HuH-7 (cell line): ENCODE results near the gene OCLN.
"Not testable (repeated sequence)": the region's sequence is repeated elsewhere in the genome, so short reads cannot be mapped to it uniquely, and the experiment has no call there.

Experiments
- DNase-seq: peaks from one replicate; pipeline ENCODE4 v3.0.0; 2011; ENCODE audit warnings: low spot score

The OCLN gene, protein sequence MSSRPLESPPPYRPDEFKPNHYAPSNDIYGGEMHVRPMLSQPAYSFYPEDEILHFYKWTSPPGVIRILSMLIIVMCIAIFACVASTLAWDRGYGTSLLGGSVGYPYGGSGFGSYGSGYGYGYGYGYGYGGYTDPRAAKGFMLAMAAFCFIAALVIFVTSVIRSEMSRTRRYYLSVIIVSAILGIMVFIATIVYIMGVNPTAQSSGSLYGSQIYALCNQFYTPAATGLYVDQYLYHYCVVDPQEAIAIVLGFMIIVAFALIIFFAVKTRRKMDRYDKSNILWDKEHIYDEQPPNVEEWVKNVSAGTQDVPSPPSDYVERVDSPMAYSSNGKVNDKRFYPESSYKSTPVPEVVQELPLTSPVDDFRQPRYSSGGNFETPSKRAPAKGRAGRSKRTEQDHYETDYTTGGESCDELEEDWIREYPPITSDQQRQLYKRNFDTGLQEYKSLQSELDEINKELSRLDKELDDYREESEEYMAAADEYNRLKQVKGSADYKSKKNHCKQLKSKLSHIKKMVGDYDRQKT

DNA sequence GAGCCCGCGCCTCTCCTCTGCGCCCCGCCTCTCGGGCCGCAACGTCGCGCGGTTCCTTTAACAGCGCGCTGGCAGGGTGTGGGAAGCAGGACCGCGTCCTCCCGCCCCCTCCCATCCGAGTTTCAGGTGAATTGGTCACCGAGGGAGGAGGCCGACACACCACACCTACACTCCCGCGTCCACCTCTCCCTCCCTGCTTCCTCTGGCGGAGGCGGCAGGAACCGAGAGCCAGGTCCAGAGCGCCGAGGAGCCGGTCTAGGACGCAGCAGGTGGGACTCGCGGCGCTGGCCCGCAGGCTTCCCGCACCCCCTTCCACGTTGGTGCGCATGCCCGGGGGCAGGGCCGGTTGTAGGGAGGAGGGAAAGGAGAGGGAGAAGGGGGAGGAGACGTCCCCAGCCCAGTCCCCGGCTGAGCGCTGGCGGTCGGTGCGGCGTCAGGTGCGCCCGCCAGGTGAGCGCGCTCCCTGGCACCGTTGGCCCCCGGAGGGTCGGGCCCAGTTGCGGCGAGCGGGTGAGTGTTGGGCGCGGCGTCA, at the start of gene OCLN:
Gene OCLN, plus strand, starts transcription at position 400 of the 532 bp plus-strand sequence. CDS start 11,455 bp downstream, outside the sequence.
- DNase-seq, result peak; percentile 93

DNA sequence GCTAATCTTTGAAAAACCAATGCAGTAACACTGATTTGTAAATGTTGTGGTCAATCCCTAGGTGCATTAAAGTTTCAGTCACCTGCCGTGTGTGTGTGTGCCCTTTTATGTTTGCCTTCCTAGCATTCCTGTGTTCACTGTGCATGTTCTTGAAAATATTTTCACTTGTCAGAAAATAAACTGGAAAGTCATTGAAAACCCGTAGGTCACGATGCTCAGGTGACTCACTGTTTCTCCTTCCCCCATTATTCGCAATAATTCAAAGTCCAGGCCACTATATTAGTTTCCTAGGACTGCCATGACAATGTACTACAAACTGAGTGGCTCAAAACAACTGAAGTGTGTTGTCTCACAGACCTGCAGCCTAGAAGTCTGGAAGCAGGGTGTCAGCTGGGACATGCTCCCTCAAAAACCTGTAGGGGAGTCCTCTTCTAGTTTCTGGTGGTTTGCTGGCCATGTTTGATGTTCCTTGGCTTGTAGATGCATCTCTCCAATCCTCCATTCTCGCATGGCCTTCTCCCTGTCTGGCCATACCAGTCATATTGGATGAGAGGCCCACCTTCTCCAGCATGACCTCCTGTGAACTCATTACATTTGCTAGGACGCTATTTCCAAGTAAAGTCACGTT, 48.3 kb upstream of the OCLN start:
- DNase-seq, result peak; percentile 16

DNA sequence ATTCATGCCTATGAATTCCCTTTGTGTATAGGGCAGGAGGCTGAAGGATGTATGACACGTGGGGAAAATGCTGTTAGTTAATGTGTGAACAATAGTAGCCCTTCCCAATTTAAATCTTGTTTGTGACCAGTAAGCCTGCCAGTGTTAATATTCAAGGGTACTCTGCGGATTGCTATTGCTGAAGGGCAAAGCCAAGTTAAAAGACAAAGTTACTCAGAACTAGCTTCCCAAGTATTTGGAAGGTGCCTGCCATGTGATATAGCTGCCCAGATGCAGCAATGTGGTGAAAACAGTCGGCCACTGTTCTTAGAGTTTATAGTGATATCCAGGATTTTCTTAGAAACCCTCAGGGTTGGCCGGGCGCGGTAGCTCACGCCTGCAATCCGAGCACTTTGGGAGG, 43.1 kb upstream of the OCLN start:
- DNase-seq, result no peak

DNA sequence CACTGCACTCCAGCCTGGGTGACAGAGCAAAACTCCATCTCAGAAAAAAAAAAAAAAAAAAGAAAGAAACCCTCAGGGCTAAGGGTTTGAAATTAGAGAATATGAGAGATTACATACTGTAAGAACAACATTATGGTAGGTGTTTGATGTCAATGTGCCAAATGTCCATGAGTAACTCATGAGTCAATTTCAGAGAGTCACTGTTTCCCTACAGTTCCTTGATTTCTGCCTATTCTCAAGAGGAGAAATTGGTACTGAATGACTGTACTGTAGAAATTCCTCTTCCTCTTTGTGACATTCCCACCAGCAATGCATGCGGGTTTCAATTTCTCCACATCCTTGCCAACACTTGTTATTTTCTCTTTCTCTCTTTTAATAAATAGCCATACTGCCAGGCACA, 42.5 kb upstream of the OCLN start:
- DNase-seq, result no peak

DNA sequence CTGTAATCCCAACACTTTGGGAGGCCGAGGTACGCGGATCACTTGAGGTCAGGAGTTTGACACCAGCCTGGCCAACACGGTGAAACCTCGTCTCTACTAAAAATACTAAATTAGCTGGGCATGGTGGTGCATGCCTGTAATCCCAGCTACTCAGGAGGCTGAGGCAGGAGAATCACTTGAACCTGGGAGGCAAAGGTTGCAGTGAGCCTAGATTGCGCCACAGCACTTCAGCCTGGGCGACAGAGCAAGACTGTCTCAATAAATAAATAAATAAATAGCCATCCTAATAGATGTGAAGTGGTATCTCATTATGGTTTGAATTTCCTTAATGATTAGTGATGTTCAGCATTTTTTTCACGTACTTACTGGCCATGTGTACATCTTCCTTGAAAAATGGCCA, 42.1 kb upstream of the OCLN start:
- not testable (repeated sequence) for DNase-seq

DNA sequence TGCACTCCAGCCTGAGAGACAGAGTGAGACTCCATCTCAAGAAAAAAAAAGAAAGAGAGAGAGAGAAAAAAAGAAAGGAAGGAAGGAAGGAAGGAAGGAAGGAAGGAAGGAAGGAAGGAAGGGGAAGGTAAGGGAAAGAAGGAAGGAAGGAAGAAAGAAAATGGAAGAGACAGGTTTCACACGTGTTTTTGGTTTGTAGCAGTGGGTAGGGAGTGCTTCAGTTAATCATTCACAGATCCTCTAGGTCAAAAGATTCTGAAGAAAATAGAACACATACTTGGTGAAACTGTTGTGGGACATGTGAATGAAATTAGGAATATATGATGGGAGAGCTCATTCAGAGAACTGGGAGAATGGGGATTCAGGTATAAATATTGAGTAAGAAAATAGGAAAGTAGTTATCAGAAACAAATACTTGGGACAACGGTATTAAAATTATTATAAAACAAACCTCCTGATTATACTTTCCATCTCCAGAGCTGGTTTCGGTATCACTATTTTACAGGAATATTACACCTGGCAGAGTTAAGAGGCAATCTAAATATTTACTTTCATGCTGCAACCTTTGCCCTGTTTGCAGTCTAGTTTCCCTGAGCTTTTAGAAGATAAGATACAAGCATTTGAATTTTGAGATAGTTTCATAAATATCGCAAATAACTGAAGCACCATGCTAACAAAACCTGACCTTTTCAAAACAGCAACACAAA, 40.5 kb upstream of the OCLN start:
- DNase-seq, result peak; percentile 39

DNA sequence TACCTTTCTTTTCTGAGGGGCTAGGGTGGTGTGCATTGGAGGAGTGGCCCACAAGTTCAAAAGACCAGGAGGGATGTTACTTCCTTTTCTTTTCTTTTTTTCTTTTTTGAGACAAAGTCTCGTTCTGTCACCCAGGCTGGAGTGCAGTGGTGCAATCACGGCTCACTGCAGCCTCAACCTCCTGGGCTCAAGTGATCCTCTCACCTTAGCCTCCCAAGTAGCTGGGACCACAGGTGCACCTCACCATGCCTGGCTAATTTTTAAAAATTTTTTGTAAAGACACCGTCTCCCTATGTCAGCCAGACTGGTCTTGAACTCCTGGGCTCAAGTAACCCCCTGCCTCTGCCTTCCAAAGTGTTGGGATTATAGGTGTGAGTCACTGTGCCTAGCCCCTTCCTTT, 39.1 kb upstream of the OCLN start:
- DNase-seq, result not testable (repeated sequence)

DNA sequence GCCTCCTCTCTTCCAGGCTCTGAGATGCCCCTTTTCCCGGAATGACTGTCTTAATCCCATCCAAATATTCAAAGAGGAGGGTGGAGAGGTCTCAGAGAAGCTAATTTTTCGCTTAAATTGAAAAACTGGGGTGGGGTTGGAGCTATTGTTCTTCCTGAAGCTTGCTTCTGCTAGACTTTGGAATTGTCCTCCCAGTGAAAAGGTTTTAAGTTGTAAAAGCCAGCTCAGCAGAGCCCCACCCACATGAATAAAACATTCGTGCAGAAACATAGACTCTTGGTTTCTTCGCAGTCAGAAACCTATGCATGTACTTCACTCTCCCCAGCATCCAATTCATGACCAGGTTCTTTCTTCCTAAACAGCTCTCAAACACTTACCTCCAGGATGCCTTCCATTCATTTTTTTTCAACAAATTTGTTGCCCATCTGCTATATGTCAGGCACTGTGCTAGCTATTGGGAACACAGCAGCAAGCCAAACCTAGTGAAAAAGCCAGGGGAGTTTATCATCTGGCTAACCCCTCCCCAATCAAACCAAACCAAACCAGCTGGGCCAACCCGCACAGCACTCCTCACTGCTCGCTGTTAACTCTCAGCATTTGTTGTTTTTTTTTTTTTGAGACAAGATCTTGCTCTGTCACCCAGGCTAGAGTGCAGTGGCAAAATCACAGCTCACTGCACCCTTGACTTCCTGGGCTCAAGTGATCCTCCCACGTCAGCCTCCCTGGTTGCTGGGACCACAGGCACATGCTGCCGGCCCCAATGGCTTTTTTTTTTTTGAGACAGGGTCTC, 37.9 kb upstream of the OCLN start:
- no peak for DNase-seq

DNA sequence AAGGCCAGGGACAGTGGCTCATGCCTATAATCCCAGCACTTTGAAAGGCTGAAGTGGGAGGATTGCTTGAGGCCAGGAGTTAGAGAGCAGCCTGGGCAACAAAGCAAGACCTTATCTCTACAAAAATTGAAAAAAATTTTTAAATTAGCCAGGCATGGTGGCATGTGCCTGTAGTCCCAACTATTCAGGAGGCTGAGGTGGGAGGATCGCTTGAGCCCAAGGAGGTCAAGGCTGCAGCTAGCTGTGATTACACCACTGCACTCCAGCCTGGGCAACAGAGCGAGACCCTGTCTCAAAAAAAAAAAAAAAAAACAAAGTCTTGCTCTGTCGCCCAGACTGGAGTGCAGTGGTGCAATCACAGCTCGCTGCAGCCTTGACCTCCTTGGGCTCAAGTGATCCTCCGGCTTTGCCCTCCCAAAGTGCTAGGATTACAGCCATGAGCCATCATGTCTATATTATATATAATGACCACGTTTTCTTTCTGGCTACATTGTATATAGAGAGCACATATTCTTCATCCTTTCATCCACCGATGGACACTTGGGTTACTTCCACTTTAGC, 37.1 kb upstream of the OCLN start:
- not testable (repeated sequence) for DNase-seq

DNA sequence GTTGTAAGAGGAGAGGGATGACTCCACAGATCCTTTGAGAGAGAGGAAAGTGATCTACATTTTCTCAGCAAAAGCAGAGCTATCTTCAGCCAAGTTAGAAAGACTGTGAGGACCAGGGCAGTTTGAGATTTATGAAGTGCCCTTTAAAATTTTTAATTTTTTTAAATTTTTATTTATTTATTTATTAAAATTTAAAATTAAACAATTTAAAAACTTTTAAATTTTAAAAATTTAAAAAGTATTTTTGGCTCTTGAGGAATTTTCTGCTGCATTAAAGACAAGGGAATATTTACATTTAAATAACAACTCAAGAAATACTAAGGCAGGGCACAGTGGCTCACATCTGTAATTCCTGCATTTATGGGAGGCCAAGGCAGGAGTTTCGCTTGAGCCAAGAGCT, 30.4 kb upstream of the OCLN start:
- no peak for DNase-seq

DNA sequence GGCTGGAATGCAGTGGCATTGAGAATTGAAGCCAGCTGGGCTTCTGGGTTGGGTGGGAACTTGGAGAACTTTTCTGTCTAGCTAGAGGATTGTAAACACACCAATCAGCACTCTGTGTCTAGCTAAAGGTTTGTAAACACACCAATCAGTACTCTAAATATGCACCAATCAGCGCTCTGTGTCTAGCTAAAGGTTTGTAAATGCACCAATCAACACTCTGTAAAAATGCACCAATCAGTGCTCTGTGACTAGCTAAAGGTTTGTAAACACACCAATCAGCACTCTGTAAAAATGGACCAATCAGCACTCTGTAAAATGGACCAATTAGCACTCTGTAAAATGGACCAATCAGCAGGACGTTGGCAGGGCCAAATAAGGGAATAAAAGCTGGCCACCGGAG, 26.2 kb upstream of the OCLN start:
- not testable (repeated sequence) for DNase-seq

DNA sequence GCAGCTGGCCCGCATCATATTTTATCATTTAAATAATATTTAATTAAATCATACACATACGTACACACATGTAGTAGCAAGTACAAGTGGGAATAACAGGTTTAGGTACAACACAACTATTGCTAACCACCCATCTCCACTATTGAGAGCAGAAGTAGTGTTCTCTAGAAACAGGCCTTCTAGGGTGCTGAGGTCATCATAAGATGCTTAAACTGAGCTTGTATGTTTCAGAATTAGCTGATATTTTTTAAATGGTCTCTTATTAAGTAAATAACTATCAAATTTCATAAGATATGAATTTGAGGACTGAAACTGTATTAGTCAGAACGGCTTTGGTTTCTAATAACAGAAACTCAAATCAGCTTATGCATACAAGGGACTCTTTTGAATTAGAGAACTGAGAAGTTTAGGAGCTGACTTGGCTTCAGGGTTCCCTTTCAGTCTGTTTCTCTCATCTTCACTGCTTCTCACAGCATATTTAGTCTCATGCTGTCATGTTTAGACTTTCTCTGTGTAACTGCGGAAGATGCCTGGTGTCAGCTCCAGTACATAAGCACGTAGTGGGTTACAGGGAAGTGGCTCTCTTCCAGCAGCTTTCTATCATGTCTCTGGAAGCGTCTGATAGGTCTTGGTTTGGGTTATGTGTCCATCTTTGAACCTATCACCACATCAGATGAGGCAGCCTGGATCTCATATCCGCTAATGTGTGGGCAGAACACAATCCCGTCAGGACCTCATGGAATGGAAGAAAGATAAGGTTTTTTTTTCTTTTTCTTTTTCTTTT, 25.0 kb upstream of the OCLN start:
- DNase-seq, result no peak

DNA sequence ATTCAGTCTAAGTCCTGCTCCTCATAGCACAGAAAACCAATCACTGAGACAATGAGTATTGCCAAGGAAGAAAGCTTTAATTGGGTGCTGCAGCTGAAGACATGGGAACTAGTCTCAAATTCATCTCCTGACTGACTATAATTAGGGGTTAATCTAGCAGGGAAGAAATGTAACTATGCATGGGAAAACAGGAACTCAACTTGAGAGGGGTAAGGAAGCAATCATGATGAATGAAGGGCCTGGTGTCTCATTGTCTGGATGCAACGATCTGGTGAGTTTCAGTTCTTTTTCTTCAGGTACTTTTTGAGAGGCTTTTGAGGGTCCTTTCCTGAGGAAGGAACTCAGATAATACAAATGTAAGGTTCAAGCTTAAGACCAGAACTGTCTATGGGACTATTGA, 24.0 kb upstream of the OCLN start:
- no peak for DNase-seq

DNA sequence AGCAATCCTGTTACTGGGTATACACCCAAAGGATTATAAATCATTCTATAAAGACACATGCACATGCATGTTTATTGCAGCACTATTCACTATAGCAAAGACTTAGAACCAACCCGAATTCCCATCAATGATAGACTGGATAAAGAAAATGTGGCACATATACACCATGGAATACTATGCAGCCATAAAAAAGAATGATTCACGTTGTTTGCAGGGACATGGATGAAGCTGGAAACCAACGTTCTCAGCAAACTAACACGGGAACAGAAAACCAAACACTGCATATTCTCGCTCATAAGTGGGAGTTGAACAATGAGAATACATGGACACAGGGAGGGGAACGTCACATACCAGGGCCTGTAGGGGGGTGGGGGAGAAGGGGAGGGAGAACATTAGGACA, 21.1 kb upstream of the OCLN start:
- DNase-seq, result not testable (repeated sequence)

DNA sequence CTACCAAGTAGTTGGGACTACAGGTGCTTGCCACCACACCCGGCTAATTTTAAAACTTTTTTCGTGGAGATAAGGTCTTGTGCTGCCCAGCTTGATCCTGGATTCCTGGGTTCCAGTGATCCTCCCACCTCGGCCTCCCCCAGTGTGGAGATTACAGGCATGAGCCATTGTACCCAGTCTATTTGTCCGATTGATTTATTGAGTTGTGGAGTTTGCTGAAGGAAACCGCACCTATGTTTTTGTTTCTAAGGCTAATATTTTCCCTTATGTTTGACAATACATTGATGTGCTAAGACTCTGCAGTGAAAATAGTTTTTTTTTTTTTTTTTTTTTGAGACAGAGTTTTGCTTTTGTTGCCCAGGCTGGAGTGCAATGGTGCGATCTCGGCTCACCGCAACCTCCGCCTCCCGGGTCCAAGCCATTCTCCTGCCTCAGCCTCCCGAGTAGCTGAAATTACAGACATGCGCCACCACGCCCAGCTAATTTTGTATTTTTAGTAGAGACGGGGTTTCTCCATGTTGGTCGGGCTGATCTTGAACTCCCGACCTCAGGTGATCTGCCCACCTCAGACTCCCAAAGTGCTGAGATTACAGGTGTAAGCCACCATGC, 20.0 kb upstream of the OCLN start:
- not testable (repeated sequence) for DNase-seq

DNA sequence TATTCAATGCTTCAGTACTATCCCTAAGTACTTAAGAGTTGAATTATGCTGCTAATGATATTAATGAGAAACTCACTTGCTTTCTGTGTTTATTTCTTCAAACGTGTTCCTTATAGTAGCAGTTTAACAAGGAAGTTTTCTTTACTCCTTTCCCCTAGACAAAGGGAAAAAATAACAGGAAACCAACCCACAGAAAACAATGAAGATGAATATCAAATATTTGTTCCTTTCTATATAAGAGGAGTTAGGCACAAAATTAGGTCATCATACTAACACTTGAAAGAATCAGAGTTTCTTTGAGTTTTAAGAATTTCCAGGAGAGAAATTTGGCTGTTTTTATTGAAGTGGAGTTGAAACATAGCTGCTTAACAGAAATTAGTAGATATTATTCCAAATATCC, 15.4 kb upstream of the OCLN start:
- DNase-seq, result no peak

DNA sequence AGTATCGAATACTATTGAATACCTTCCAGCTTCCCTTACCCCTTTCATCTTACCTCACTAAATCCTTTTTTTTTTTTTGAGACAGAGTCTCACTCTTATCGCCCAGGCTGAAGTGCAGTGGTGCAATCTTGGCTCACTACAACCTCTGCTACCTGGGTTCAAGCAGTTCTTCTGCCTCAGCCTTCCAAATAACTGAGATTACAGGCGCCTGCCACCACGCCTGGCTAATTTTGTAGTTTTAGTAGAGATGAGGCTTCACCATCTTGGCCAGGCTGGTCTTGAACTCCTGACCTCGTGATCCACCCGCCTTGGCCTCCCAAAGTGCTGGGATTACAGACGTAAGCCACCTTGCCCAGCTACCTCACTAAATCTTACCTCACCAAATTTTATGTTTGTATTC, 14.3 kb upstream of the OCLN start:
- DNase-seq, result not testable (repeated sequence)

DNA sequence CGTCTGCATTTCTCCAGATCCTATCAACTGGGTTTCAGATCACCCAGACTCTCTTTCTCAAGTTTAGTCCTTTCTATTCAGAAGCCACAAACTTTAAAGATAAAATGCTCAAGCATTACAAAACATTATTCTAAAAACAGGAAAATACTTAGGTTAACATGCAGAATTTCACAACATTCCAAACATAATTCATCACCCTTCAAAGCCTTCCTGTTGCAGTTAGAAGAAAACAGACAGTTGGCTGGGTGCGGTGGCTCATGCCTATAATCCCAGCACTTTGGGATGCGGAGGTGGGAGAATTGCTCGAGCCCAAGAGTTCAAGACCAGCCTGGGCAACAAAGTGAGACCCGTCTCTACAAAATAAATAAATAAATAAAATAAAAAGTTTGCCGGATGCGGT, 7.7 kb upstream of the OCLN start:
- DNase-seq, result no peak

DNA sequence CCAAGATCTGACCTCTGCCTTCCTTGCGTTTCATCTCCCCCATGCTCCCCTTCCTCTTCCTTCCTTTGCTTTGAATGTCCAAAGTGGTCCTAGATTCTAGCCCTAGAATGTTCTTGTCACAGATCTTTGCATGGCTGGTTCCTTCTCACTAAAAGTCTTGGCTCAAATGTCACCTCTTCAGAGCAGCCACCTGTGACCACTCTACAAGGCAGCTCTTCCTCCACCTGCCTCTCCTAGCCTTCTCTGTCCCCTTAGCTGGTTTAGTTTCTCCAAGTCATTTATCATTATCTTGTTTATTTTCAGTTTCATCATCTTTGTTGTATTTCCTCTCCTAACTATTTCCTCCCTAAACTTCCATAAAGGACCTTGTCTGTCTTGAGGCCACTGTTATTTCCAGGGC, 7.1 kb upstream of the OCLN start:
- no peak for DNase-seq

DNA sequence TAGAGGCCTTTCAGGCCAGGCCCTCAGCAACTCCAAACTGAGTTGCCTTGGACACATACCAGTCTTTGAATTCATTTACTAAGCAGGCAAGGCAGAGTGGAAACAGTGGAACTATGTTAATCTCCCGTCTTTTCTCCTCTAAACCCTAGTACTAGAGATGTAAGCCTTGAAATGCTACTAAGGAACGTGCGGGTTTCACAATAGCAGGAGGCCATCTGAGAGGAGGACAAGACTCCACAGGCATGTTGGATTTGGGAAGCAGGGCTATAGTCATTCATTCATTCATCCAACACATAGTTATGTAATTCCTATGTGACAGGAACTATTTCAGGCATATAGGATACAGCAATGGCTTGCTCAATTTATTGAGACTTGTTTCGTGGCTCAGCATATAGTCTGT, 3.3 kb upstream of the OCLN start:
- no peak for DNase-seq
